Mucosa of rectum (tissue), 2 donors: Measurements from ENCODE around the gene ZNF239.
"Not testable (repeated sequence)": the region's sequence is repeated elsewhere in the genome, so short reads cannot be mapped to it uniquely, and the experiment has no call there.

Experiments used
- H3K27ac ChIP-seq, 2 donors: one replicate each; pipeline ENCODE4 v1.7.0; 2013; ENCODE audit warnings: inconsistent platforms in 2 of 2, low read depth in 2 of 2, low read length in 2 of 2
- H3K27me3 ChIP-seq, 2 donors: one replicate each; pipeline ENCODE4 v1.7.0; 2013; ENCODE audit warnings: low read length in 2 of 2; ENCODE audit not compliant: control insufficient read depth in 2 of 2, insufficient read depth in 2 of 2
- H3K36me3 ChIP-seq, 2 donors: one replicate each; pipeline ENCODE4 v1.7.0; 2013; ENCODE audit warnings: low read length in 2 of 2; ENCODE audit not compliant: control insufficient read depth in 2 of 2, insufficient read depth in 2 of 2
- H3K4me1 ChIP-seq, 2 donors: one replicate each; pipeline ENCODE4 v1.7.0; 2013; ENCODE audit warnings: low read length in 2 of 2, mild to moderate bottlenecking in 1 of 2; ENCODE audit not compliant: control insufficient read depth in 2 of 2, insufficient read depth in 2 of 2
- H3K4me3 ChIP-seq, 2 donors: one replicate each; pipeline ENCODE4 v1.7.0; 2013; ENCODE audit warnings: low read length in 2 of 2
- H3K9ac ChIP-seq, 2 donors: one replicate each; pipeline ENCODE4 v1.7.0; 2013; ENCODE audit warnings: low read length in 2 of 2, low read depth in 1 of 2, mild to moderate bottlenecking in 1 of 2
- H3K9me3 ChIP-seq, 2 donors: one replicate each; pipeline ENCODE4 v1.7.0; 2013; ENCODE audit warnings: low read length in 2 of 2; ENCODE audit not compliant: control insufficient read depth in 2 of 2
- donor health status: healthy.
- donor health status: Normal muscosa, but diverticular disease.

Gene ZNF239

GRCh38 chr10:43601576-43601975 is 27.2 kb upstream of the ZNF239 start:
- H3K27me3 ChIP-seq, H3K4me3 ChIP-seq, H3K4me1 ChIP-seq, H3K27ac ChIP-seq, H3K36me3 ChIP-seq, H3K9ac ChIP-seq, H3K9me3 ChIP-seq: not testable (repeated sequence)

DNA sequence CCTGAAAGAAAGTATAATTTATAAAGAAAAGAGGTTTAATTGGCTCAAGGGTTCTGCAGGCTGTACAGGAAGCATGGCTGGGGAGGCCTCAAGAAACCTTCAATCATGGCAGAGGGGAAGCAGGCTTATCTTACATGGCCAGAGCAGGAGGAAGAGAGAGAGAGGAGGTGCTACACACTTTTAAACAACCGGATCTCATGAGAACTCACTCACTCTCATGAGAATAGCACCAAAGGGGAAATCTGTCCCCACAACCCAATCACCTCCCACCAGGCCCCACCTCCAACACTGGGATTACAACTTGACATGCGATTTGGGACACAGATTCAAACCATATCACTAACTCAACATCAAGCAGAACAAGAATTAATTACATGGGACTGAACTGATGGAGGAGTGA is 24.9 kb upstream of the ZNF239 start:
- Histone ChIP-seq H3K4me3 (no peak overlapping the region), H3K9me3 (no peaks in the 10 kb centered on the region), H3K9ac (no peak overlapping the region), H3K27ac (no peak overlapping the region), H3K36me3 (no peaks in the 10 kb centered on the region), H3K4me1 (peaks cover 3 to 7% of the 10 kb centered on the region in 2 donors), H3K27me3 (peaks cover 0 to under 1% of the 10 kb centered on the region in 2 donors)

DNA sequence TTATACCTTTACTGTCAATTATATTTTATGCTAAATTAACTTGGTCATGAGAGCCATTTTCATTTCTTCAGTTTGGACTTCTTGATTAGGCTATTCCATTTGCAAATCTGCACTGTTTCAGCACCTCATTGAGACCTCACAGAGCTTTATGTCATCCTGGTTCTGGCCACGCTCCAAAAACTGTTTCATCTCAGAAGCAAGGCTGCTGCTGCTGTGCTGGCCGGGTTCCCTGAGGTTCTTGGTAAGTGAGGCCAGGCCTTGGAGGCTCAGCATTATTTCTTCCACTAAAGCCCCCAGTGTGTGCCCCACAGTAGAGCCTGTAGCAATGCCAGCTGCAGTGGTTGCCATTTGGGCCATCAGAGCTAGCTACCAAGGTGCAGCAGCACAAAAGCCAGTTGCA is 24.0 kb upstream of the ZNF239 start:
- H3K36me3 ChIP-seq = no peaks in the 10 kb centered on the region
- H3K4me1 ChIP-seq = peaks cover 3 to 7% of the 10 kb centered on the region in 2 donors
- H3K9me3 ChIP-seq = no peaks in the 10 kb centered on the region
- no peaks in the 10 kb centered on the region for H3K27me3 ChIP-seq
- no peak overlapping the region for H3K9ac ChIP-seq
- no peak overlapping the region for H3K27ac ChIP-seq
- no peak overlapping the region for H3K4me3 ChIP-seq

GRCh38 chr10:43596546-43596945 is 22.1 kb upstream of the ZNF239 start:
- Histone ChIP-seq H3K9me3 (peaks cover 0 to 2% of the 10 kb centered on the region in 2 donors), H3K4me3 (no peak overlapping the region), H3K9ac (no peak overlapping the region), H3K27me3 (no peaks in the 10 kb centered on the region), H3K36me3 (no peaks in the 10 kb centered on the region), H3K27ac (no peak overlapping the region), H3K4me1 (peaks cover 3 to 7% of the 10 kb centered on the region in 2 donors)

GRCh38 chr10:43595739-43596298 is 21.4 kb upstream of the ZNF239 start:
- Histone ChIP-seq H3K27ac (no peak overlapping the region), H3K9ac (no peak overlapping the region), H3K27me3 (no peaks in the 10 kb centered on the region), H3K4me1 (peaks cover 3 to 7% of the 10 kb centered on the region in 2 donors), H3K36me3 (no peaks in the 10 kb centered on the region), H3K4me3 (no peak overlapping the region), H3K9me3 (peaks cover 0 to 2% of the 10 kb centered on the region in 2 donors)

DNA sequence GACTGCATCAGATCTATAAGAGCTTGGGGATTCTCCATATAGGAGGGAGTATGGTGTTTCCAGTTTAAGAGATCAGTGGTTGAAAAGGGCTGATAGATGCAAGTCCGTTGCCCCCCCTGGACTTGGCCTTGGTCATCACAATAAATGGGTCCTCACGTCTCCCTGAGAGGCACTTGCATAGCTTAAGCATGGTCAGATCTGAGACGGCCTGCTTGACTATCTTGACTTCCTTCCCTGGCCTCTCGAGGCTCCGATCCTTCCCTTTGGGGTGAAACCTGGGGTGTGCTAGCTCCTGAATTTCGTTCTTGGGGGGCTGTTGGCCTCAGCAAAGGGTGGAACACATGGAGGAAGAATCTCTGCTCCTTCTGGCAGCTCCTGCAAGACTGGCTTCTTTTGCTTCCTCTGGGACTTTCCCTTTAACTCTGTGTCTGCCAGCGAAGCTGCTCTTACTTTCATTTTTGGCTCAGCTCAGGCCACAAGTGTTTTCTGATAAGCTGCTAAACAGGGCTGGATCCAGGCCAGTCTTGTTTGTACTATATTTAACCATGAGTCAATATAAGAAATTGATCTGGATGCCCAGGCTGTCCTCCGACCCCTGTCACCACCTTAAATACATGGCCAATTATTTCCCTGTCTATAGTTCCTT is 20.7 kb upstream of the ZNF239 start:
- Histone ChIP-seq H3K36me3 (no peaks in the 10 kb centered on the region), H3K27ac (no peak overlapping the region), H3K4me3 (peak overlapping the region; percentile 49 to 66), H3K27me3 (no peaks in the 10 kb centered on the region), H3K9ac (peak overlapping the region in 1 of 2 donors; percentile 4), H3K4me1 (peaks cover 3 to 7% of the 10 kb centered on the region in 2 donors), H3K9me3 (peaks cover 0 to 2% of the 10 kb centered on the region in 2 donors)

- H3K27ac ChIP-seq = no peak overlapping the region
- no peak overlapping the region for H3K9ac ChIP-seq
- no peak overlapping the region for H3K4me3 ChIP-seq
- peaks cover 3 to 7% of the 10 kb centered on the region in 2 donors for H3K4me1 ChIP-seq
- no peaks in the 10 kb centered on the region for H3K36me3 ChIP-seq
- H3K27me3 ChIP-seq = no peaks in the 10 kb centered on the region
- peaks cover 0 to 2% of the 10 kb centered on the region in 2 donors for H3K9me3 ChIP-seq
Measured at GRCh38 chr10:43591303-43591904, 17.0 kb upstream of the ZNF239 start.

DNA sequence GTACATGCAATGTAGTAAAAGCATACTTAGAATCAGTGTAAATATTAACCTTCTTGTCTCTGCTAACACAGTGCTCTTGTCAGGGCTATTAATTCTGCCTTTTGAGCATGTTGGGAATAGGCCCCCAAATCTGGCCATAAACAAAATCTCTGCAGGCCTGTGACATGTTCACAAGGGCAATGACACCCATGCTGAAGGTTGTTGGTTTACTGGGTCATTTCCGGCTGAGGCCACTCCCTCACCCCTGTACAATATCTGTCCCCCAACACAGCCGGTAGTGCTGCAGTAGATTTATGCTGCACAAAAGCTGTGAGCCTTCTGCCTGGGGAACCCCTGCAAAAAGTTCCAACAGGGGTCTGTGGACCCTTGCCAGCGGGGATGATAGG is 12.3 kb upstream of the ZNF239 start:
- H3K27ac ChIP-seq, H3K4me3 ChIP-seq, H3K9ac ChIP-seq, H3K9me3 ChIP-seq, H3K27me3 ChIP-seq, H3K4me1 ChIP-seq, H3K36me3 ChIP-seq: not testable (repeated sequence)

- Histone ChIP-seq H3K27ac (no peak overlapping the region), H3K9me3 (no peaks in the 10 kb centered on the region), H3K36me3 (no peaks in the 10 kb centered on the region), H3K4me3 (no peak overlapping the region), H3K27me3 (no peaks in the 10 kb centered on the region), H3K9ac (no peak overlapping the region), H3K4me1 (no peaks in the 10 kb centered on the region)
Measured at GRCh38 chr10:43585981-43586729, 11.7 kb upstream of the ZNF239 start.

GRCh38 chr10:43585046-43585445 is 10.6 kb upstream of the ZNF239 start:
- Histone ChIP-seq H3K4me3 (no peak overlapping the region), H3K36me3 (no peaks in the 10 kb centered on the region), H3K27ac (no peak overlapping the region), H3K27me3 (no peaks in the 10 kb centered on the region), H3K9ac (no peak overlapping the region), H3K4me1 (no peaks in the 10 kb centered on the region), H3K9me3 (no peaks in the 10 kb centered on the region)
